GM19328 (cell line): ENCODE results near the gene MCF2L2.

ENCODE experiments used
- ATAC-seq: cut with Tn5 transposase; IDR thresholded peaks from one replicate; pipeline ENCODE4 v1.9.1; 2021; ENCODE audit warnings: mild to moderate bottlenecking, moderate library complexity; ENCODE audit not compliant: unreplicated experiment

Gene MCF2L2

GRCh38 chr3:183401678-183402077 is 26.7 kb downstream of the MCF2L2 start:
- ATAC-seq: no peak

- ATAC-seq: no peak
Observed at GRCh38 chr3:183400352-183400751, 28.1 kb downstream of the MCF2L2 start.

GRCh38 chr3:183396662-183397391 is 31.6 kb downstream of the MCF2L2 start:
- no peak for ATAC-seq

GRCh38 chr3:183394150-183394549 is 34.3 kb downstream of the MCF2L2 start:
- ATAC-seq: no peak

GRCh38 chr3:183393625-183394024 is 34.8 kb downstream of the MCF2L2 start:
- ATAC-seq: no peak

- no peak for ATAC-seq
Observed at GRCh38 chr3:183392186-183393034, 36.0 kb downstream of the MCF2L2 start.

- no peak for ATAC-seq
Observed at GRCh38 chr3:183391460-183391859, 37.0 kb downstream of the MCF2L2 start.

GRCh38 chr3:183390844-183391243 is 37.6 kb downstream of the MCF2L2 start:
- no peak for ATAC-seq

- ATAC-seq: no peak
Observed at GRCh38 chr3:183388213-183388895, 40.1 kb downstream of the MCF2L2 start.

- ATAC-seq: no peak
Observed at GRCh38 chr3:183387797-183388196, 40.6 kb downstream of the MCF2L2 start.

GRCh38 chr3:183386651-183387050 is 41.8 kb downstream of the MCF2L2 start:
- no peak for ATAC-seq

GRCh38 chr3:183385698-183386613 is 42.5 kb downstream of the MCF2L2 start:
- no peak for ATAC-seq

GRCh38 chr3:183381673-183382072 is 46.7 kb downstream of the MCF2L2 start:
- ATAC-seq: no peak

- no peak for ATAC-seq
Observed at GRCh38 chr3:183381179-183381578, 47.2 kb downstream of the MCF2L2 start.

GRCh38 chr3:183378951-183379350 is 49.5 kb downstream of the MCF2L2 start:
- ATAC-seq: no peak

- ATAC-seq: no peak
Observed at GRCh38 chr3:183378545-183378944, 49.9 kb downstream of the MCF2L2 start.

- no peak for ATAC-seq
Observed at GRCh38 chr3:183378008-183378407, 50.4 kb downstream of the MCF2L2 start.

- no peak for ATAC-seq
Observed at GRCh38 chr3:183377307-183377959, 51.0 kb downstream of the MCF2L2 start.

- ATAC-seq: no peak
Observed at GRCh38 chr3:183375787-183376186, 52.6 kb downstream of the MCF2L2 start.

GRCh38 chr3:183375337-183375736 is 53.1 kb downstream of the MCF2L2 start:
- ATAC-seq: no peak
